CD4-positive, CD25-positive, alpha-beta regulatory T cell (primary cell): Measurements from ENCODE around the gene ERLEC1. TPM values are rescaled to one million over a fixed set of nuclear protein-coding genes. Genes with fewer than 3 reads are reported as not detected.

Experiments used
- ATAC-seq, 2 donors: fragments of 150-1000 bp; cut with Tn5 transposase; one replicate each; pipeline ENCODE4 v1.10.0; 2021; ENCODE audit warnings: low read depth in 2 of 2, moderate number of reproducible peaks in 2 of 2, moderate library complexity in 1 of 2
- DNase-seq, 3 donors: peaks; one replicate each; pipeline versions ENCODE4 v3.0.0 to v3.0.0-alpha.2; 2012 to 2022; ENCODE audit warnings: mixed read lengths in 1 of 3
- H3K27ac ChIP-seq: one replicate; pipeline ENCODE4 v1.7.0; 2013; ENCODE audit warnings: mild to moderate bottlenecking, low read length; ENCODE audit not compliant: insufficient read depth, poor library complexity, severe bottlenecking
- H3K27me3 ChIP-seq: one replicate; pipeline ENCODE4 v1.7.0; 2013; ENCODE audit warnings: low read length; ENCODE audit not compliant: control insufficient read depth, insufficient read depth
- H3K36me3 ChIP-seq: one replicate; pipeline ENCODE4 v1.7.0; 2013; ENCODE audit warnings: mild to moderate bottlenecking, low read length, moderate library complexity; ENCODE audit not compliant: control insufficient read depth, insufficient read depth
- H3K4me1 ChIP-seq: 2 replicates; pipeline ENCODE4 v1.7.0; 2013; ENCODE audit warnings: mild to moderate bottlenecking, low read length; ENCODE audit not compliant: insufficient read depth, control insufficient read depth, poor library complexity, severe bottlenecking
- H3K4me3 ChIP-seq: one replicate; pipeline ENCODE4 v1.7.0; 2013; ENCODE audit warnings: low read depth, mild to moderate bottlenecking, low read length, moderate library complexity
- H3K9me3 ChIP-seq, 2 experiments: 1 replicate in 1 of 2; 2 replicates in 1 of 2; pipeline ENCODE4 v1.7.0; 2013; ENCODE audit warnings: low read length in 2 of 2, mild to moderate bottlenecking in 1 of 2, moderate library complexity in 1 of 2; ENCODE audit not compliant: control insufficient read depth in 2 of 2
- H3K27ac Mint-ChIP-seq, 3 donors: one replicate each; pipeline ENCODE4 v1.8.0; 2020 to 2022; ENCODE audit warnings: mild to moderate bottlenecking in 3 of 3, mixed read lengths in 3 of 3, moderate library complexity in 2 of 3
- H3K27me3 Mint-ChIP-seq: one replicate; pipeline ENCODE4 v1.8.0; 2022; ENCODE audit warnings: mild to moderate bottlenecking, mixed read lengths
- H3K36me3 Mint-ChIP-seq: one replicate; pipeline ENCODE4 v1.8.0; 2020; ENCODE audit warnings: mixed read lengths
- H3K4me1 Mint-ChIP-seq, 4 donors: one replicate each; pipeline ENCODE4 v1.8.0; 2020 to 2022; ENCODE audit warnings: mixed read lengths in 4 of 4, mild to moderate bottlenecking in 1 of 4
- H3K4me3 Mint-ChIP-seq, 4 donors: one replicate each; pipeline ENCODE4 v1.8.0; 2020 to 2022; ENCODE audit warnings: mild to moderate bottlenecking in 4 of 4, mixed read lengths in 4 of 4, moderate library complexity in 3 of 4
- H3K9me3 Mint-ChIP-seq, 7 donors: one replicate each; pipeline ENCODE4 v1.8.0; 2020 to 2022; ENCODE audit warnings: mixed read lengths in 7 of 7, mild to moderate bottlenecking in 3 of 7, moderate library complexity in 2 of 7
- polyA plus RNA-seq, 4 donors: library from polyadenylated mRNA; unstranded; fragments of 300-500 nt; fragmentation: Illumina TruSeq; gene quantifications; one replicate each; pipeline ENCODE4 v1.2.3, GENCODE V29; 2021
- total RNA-seq: library from RNA; stranded (reverse); gene quantifications from one replicate; pipeline ENCODE4 v1.2.3, GENCODE V29; 2022

Gene ERLEC1
- 18.0 TPM for total RNA-seq
- polyA plus RNA-seq = 10 to 100 TPM; 24.5 to 27.3 (median 26.0) TPM

- Mint-ChIP-seq H3K36me3 (peaks cover 12% of the 10 kb centered on the region), H3K4me1 (peaks cover 27 to 71% (median 52%) of the 10 kb centered on the region in 4 donors), H3K4me3 (peak within 1 kb of the TSS; percentile 95 to 99 (median 98)), H3K27ac (peak within 1 kb of the TSS; percentile 98 to 99 (median 99)), H3K27me3 (no peaks in the 10 kb centered on the region), H3K9me3 (peaks cover 0 to 2% (median 0%) of the 10 kb centered on the region in 7 donors)
- peaks cover 5% of the 10 kb centered on the region for H3K36me3 ChIP-seq
- peak within 1 kb of the TSS; percentile 76 for H3K27ac ChIP-seq
- H3K4me1 ChIP-seq = peaks cover 47% of the 10 kb centered on the region
- peak; percentile 90 to 92 for ATAC-seq
- peak within 1 kb of the TSS; percentile 100 for H3K4me3 ChIP-seq
- no peaks in the 10 kb centered on the region for H3K9me3 ChIP-seq
- H3K27me3 ChIP-seq = no peaks in the 10 kb centered on the region
- peak; percentile 85 to 94 (median 87) for DNase-seq
These were observed at the start of gene ERLEC1, which contains the start of gene ASB3 for GRCh38 chr2:53786705-53787613. Gene ERLEC1 (plus strand): TSS chr2:53787044. CDS start chr2:53787211, 167 bp downstream. Gene ASB3 (minus strand): TSS chr2:53786953. CDS start chr2:53765572, 21,381 bp downstream.

GRCh38 chr2:53737091-53737490 is 49.8 kb upstream of the ERLEC1 start:
- ATAC-seq (no peak), DNase-seq (no peak)
- Mint-ChIP-seq H3K27ac (no peak overlapping the region), H3K4me3 (no peak overlapping the region), H3K27me3 (no peaks in the 10 kb centered on the region), H3K36me3 (peaks cover 41% of the 10 kb centered on the region), H3K9me3 (no peaks in the 10 kb centered on the region), H3K4me1 (peaks cover 7 to 30% (median 13%) of the 10 kb centered on the region in 4 donors)
- H3K36me3 ChIP-seq = peaks cover 16% of the 10 kb centered on the region
- H3K4me1 ChIP-seq = no peaks in the 10 kb centered on the region
- H3K4me3 ChIP-seq = no peak overlapping the region
- H3K27me3 ChIP-seq = no peaks in the 10 kb centered on the region
- no peak overlapping the region for H3K27ac ChIP-seq
- H3K9me3 ChIP-seq = no peaks in the 10 kb centered on the region

- H3K4me1 Mint-ChIP-seq = peaks cover 15 to 33% (median 20%) of the 10 kb centered on the region in 4 donors
- H3K9me3 ChIP-seq = no peaks in the 10 kb centered on the region
- peaks cover 40% of the 10 kb centered on the region for H3K36me3 Mint-ChIP-seq
- DNase-seq (no peak), ATAC-seq (no peak)
- peaks cover 17% of the 10 kb centered on the region for H3K36me3 ChIP-seq
- no peak overlapping the region for H3K27ac ChIP-seq
- no peak overlapping the region for H3K4me3 ChIP-seq
- H3K27me3 Mint-ChIP-seq = no peaks in the 10 kb centered on the region
- no peaks in the 10 kb centered on the region for H3K9me3 Mint-ChIP-seq
- no peak overlapping the region for H3K4me3 Mint-ChIP-seq
- H3K27ac Mint-ChIP-seq = no peak overlapping the region
- no peaks in the 10 kb centered on the region for H3K4me1 ChIP-seq
- no peaks in the 10 kb centered on the region for H3K27me3 ChIP-seq
These were observed 47.8 kb upstream of the ERLEC1 start for GRCh38 chr2:53739032-53739431.

GRCh38 chr2:53740170-53740569 is 46.7 kb upstream of the ERLEC1 start:
- Mint-ChIP-seq H3K27ac (no peak overlapping the region), H3K27me3 (no peaks in the 10 kb centered on the region), H3K4me1 (peaks cover 14 to 24% (median 17%) of the 10 kb centered on the region in 4 donors), H3K36me3 (peaks cover 33% of the 10 kb centered on the region), H3K4me3 (no peak overlapping the region), H3K9me3 (no peaks in the 10 kb centered on the region)
- no peaks in the 10 kb centered on the region for H3K27me3 ChIP-seq
- peaks cover 16% of the 10 kb centered on the region for H3K36me3 ChIP-seq
- DNase-seq (no peak), ATAC-seq (no peak)
- H3K27ac ChIP-seq = no peak overlapping the region
- H3K9me3 ChIP-seq = no peaks in the 10 kb centered on the region
- H3K4me1 ChIP-seq = no peaks in the 10 kb centered on the region
- no peak overlapping the region for H3K4me3 ChIP-seq

- peaks cover 21% of the 10 kb centered on the region for H3K36me3 ChIP-seq
- Mint-ChIP-seq H3K27me3 (no peaks in the 10 kb centered on the region), H3K4me3 (no peak overlapping the region), H3K27ac (no peak overlapping the region), H3K4me1 (peaks cover 8 to 20% (median 15%) of the 10 kb centered on the region in 4 donors), H3K9me3 (no peaks in the 10 kb centered on the region), H3K36me3 (peaks cover 39% of the 10 kb centered on the region)
- no peak overlapping the region for H3K27ac ChIP-seq
- H3K4me1 ChIP-seq = no peaks in the 10 kb centered on the region
- no peaks in the 10 kb centered on the region for H3K9me3 ChIP-seq
- H3K27me3 ChIP-seq = no peaks in the 10 kb centered on the region
- no peak overlapping the region for H3K4me3 ChIP-seq
- DNase-seq (no peak), ATAC-seq (no peak)
These were observed 42.3 kb upstream of the ERLEC1 start for GRCh38 chr2:53744395-53745065.

- no peak overlapping the region for H3K4me3 Mint-ChIP-seq
- H3K4me3 ChIP-seq = no peak overlapping the region
- no peak overlapping the region for H3K27ac ChIP-seq
- H3K27me3 ChIP-seq = no peaks in the 10 kb centered on the region
- no peak overlapping the region for H3K27ac Mint-ChIP-seq
- no peak for DNase-seq
- H3K9me3 ChIP-seq = no peaks in the 10 kb centered on the region
- H3K4me1 ChIP-seq = no peaks in the 10 kb centered on the region
- no peaks in the 10 kb centered on the region for H3K27me3 Mint-ChIP-seq
- peaks cover 22 to 36% (median 25%) of the 10 kb centered on the region in 4 donors for H3K4me1 Mint-ChIP-seq
- peaks cover 43% of the 10 kb centered on the region for H3K36me3 Mint-ChIP-seq
- no peaks in the 10 kb centered on the region for H3K9me3 Mint-ChIP-seq
- H3K36me3 ChIP-seq = peaks cover 28% of the 10 kb centered on the region
- no peak for ATAC-seq
These were observed 36.6 kb upstream of the ERLEC1 start for GRCh38 chr2:53750041-53750768.

- ATAC-seq = peak in 1 of 2 donors; percentile 42
- DNase-seq = peak in 1 of 3 donors; percentile 37
- no peak overlapping the region for H3K4me3 Mint-ChIP-seq
These were observed 35.1 kb upstream of the ERLEC1 start for GRCh38 chr2:53751728-53752127.

More at GRCh38 chr2:53751728-53752127, 35.1 kb upstream of the ERLEC1 start:
- H3K36me3 ChIP-seq = peaks cover 34% of the 10 kb centered on the region
- H3K27ac Mint-ChIP-seq = peak overlapping the region in 1 of 3 donors; percentile 52
- peaks cover 19 to 37% (median 24%) of the 10 kb centered on the region in 4 donors for H3K4me1 Mint-ChIP-seq
- peaks cover 40% of the 10 kb centered on the region for H3K36me3 Mint-ChIP-seq
- no peaks in the 10 kb centered on the region for H3K9me3 Mint-ChIP-seq
- H3K4me1 ChIP-seq = no peaks in the 10 kb centered on the region
- no peaks in the 10 kb centered on the region for H3K27me3 ChIP-seq
- no peak overlapping the region for H3K27ac ChIP-seq
- no peaks in the 10 kb centered on the region for H3K9me3 ChIP-seq
- no peak overlapping the region for H3K4me3 ChIP-seq
- H3K27me3 Mint-ChIP-seq = no peaks in the 10 kb centered on the region
